ENCODE results near the gene ABCA5. TPM values are rescaled to one million over a fixed set of nuclear protein-coding genes. Genes with fewer than 3 reads are reported as not detected.

Gene ABCA5
- total and polyA plus RNA-seq, 2 of the 13 experiments (the other 11 are each of a cell fraction or from before 2014, with no cell fraction given): 9.7 to 10.1 TPM

DNA sequence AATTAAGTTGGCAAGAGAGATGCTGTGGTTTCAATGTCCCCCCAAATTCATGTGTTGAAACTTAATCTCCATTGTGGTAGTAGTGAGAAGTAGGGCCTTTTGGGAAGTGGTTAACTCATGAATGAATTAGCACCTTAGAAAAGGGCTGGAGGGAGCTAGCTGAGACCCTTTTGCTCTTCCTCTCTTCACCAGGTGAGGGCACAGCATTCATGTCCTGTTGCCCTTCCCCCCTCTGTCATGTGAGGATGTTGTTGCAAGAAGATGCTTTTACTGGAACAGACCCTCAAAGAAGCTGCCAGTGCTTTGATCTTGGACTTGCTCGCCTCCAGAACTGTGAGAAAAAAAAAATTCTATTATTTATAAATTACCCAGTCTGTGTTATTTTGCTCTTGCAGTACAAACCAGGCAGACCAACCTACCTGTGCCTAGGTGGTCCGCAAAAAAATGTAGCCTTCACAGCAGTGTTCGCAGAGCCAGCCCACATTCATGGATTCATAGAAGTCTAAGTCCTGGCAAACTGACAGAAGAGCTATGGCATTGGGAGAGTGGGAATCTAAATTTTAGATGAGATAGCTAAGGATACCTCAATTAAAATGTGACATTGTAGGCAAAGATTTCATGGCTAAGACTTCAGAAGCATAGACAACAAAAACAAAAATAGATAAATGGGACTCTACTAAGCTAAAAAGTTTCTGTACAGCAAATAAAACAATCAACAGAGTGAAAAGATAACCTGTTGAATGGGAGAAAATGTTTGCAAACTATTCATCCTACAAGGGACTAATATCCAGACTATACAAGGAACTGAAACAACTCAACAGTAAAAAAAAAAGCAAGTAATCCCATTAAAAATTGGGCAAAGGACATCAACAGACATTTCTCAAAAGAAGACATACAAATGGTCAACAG, 32.0 kb upstream of the ABCA5 start (continued):
- TF ChIP-seq, protein P1, sequence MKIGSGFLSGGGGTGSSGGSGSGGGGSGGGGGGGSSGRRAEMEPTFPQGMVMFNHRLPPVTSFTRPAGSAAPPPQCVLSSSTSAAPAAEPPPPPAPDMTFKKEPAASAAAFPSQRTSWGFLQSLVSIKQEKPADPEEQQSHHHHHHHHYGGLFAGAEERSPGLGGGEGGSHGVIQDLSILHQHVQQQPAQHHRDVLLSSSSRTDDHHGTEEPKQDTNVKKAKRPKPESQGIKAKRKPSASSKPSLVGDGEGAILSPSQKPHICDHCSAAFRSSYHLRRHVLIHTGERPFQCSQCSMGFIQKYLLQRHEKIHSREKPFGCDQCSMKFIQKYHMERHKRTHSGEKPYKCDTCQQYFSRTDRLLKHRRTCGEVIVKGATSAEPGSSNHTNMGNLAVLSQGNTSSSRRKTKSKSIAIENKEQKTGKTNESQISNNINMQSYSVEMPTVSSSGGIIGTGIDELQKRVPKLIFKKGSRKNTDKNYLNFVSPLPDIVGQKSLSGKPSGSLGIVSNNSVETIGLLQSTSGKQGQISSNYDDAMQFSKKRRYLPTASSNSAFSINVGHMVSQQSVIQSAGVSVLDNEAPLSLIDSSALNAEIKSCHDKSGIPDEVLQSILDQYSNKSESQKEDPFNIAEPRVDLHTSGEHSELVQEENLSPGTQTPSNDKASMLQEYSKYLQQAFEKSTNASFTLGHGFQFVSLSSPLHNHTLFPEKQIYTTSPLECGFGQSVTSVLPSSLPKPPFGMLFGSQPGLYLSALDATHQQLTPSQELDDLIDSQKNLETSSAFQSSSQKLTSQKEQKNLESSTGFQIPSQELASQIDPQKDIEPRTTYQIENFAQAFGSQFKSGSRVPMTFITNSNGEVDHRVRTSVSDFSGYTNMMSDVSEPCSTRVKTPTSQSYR (CRISPR knock-in tag; IDR thresholded peaks at IDR 0.05; ENCODE audit: borderline replicate concordance): peak; percentile 93
- TF ChIP-seq ZNF883 (CRISPR knock-in tag; IDR thresholded peaks at IDR 0.05; ENCODE audit: not compliant biosample characterization): no peak
- TF ChIP-seq U2AF1 (optimal IDR thresholded peaks at IDR 0.05; ENCODE audit: low read depth, low read length): no peak
- TF ChIP-seq, protein P2, sequence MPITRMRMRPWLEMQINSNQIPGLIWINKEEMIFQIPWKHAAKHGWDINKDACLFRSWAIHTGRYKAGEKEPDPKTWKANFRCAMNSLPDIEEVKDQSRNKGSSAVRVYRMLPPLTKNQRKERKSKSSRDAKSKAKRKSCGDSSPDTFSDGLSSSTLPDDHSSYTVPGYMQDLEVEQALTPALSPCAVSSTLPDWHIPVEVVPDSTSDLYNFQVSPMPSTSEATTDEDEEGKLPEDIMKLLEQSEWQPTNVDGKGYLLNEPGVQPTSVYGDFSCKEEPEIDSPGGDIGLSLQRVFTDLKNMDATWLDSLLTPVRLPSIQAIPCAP (CRISPR knock-in tag; IDR thresholded peaks at IDR 0.05; ENCODE audit: low read depth): no peak
- TF ChIP-seq SMC3 (IDR thresholded peaks at IDR 0.05; ENCODE audit: low read length): peak; percentile 56; the same call in 1 of the 2 replicates
- no peak for TF ChIP-seq ZNF431 (CRISPR knock-in tag; IDR thresholded peaks at IDR 0.05; ENCODE audit: borderline replicate concordance, low read depth)

DNA sequence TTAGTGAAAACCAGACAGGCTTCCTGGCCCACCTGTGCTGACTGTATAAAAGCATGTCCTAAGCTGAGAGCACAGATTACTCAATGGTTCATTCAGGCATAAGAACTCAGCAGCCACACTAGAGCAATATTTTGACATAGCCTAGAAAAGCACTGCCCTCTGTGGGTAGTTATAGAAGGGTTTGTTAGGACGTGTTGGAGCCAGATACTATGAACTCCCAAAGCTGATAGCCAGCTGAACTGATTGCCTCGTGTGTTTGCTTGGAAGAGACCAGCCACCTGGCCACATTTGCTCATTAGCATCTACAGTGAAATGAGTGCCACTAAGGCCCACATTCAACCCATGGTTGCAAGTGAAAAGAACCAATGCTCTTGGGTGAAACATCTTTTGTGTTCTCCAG, 30.8 kb upstream of the ABCA5 start:
- ATAC-seq (peak; percentile 88), FAIRE-seq (no peak), DNase-seq (ENCODE audit: low spot score) (peak; percentile 32)
- in situ Hi-C loops (cut with HindIII; ENCODE audit: extremely low pct_ligation_motif_present, low pct_unique_long_range_greater_than_20kb): no loop called here
- no peaks in the 10 kb centered on the region for H3K4me1 ChIP-seq (ENCODE audit: insufficient read depth, low read length)
- no peaks in the 10 kb centered on the region for H4K20me1 ChIP-seq (ENCODE audit: insufficient read depth, low read length)
- no peaks in the 10 kb centered on the region for H3K9me3 ChIP-seq (ENCODE audit: low read length)
- TF ChIP-seq ZSCAN21 (CRISPR knock-in tag; IDR thresholded peaks at IDR 0.05; ENCODE audit: borderline replicate concordance) (no peak), CEBPB (IDR thresholded peaks at IDR 0.05; ENCODE audit: borderline replicate concordance, low read depth, low read length) (0 out of 2 replicates have a peak, but pooled peaks have one; percentile 4), CEBPG (CRISPR knock-in tag; IDR thresholded peaks at IDR 0.05) (peak; percentile 10; the same call in 1 of the 2 replicates), SATB2 (CRISPR knock-in tag; IDR thresholded peaks at IDR 0.05) (no peak), CTCF (CRISPR knock-in tag; IDR thresholded peaks at IDR 0.05) (peak; percentile 21; the same call in 1 of the 2 replicates)
- H3K27me3 ChIP-seq (ENCODE audit: control insufficient read depth in 1 of 2, insufficient read depth in 2 of 2, low read length in 2 of 2): no peaks in the 10 kb centered on the region
- ChIA-PET POLR2A (interaction anchor here (1.2 kb wide), 1 partner anchor 31 kb away, joined by 3 read pairs; the partner anchor contains the start of gene ABCA5), CTCF (ENCODE audit: low intra/inter-chr PET ratio, low total read pairs) (no interaction called here)
- no peak overlapping the region for H3K4me3 ChIP-seq (replicated peaks in 1 of 3; ENCODE audit: insufficient read depth in 1 of 3, low read depth in 2 of 3, low read length in 3 of 3)
- no peaks in the 10 kb centered on the region for H3K36me3 ChIP-seq (replicated peaks in 1 of 2; ENCODE audit: control insufficient read depth in 1 of 2, insufficient read depth in 2 of 2, low read length in 2 of 2)
- intact Hi-C loops (cut with micrococcal nuclease; ENCODE audit: unreplicated experiment): loop anchor here (1.0 kb wide), 2 partner anchors 37 to 166 kb away; no protein-coding TSS in a partner anchor
- H3K9ac ChIP-seq (ENCODE audit: insufficient read depth, low read depth, low read length): no peak overlapping the region
- no peak overlapping the region for H2AFZ ChIP-seq (ENCODE audit: low read length)
- H3K4me2 ChIP-seq (ENCODE audit: low read depth, low read length): no peak overlapping the region
- no peak overlapping the region for H3K27ac ChIP-seq (ENCODE audit: extremely low read length, insufficient read depth, low read length)
- no peaks in the 10 kb centered on the region for H3K79me2 ChIP-seq (ENCODE audit: insufficient read depth, low read length)
- no TSS peak for BruUV-seq (replicated peaks)
- 0% methylated on average over 2 of the region's 2 CpGs for WGBS (ENCODE audit: low lambda C conversion rate)
